HepG2 (cell line): ENCODE data around the gene PSMA7. TPM values are rescaled to one million over a fixed set of nuclear protein-coding genes. Genes with fewer than 3 reads are reported as not detected.

ENCODE experiments used
- ATAC-seq: fragments of 200-7000 bp; cut with Tn5 transposase; 3 replicates; pipeline ENCODE4 v1.9.1; 2020; ENCODE audit warnings: mild to moderate bottlenecking, moderate library complexity
- BruUV-seq: library from RNA; stranded (reverse); fragments of 400-500 nt; replicated peaks from 2 replicates; lab custom pipeline; 2021; lab: Mats Ljungman, UMichigan
- CTCF ChIA-PET: fragments of 300-600 bp; formaldehyde crosslinking; extraction: SDS; loops from one replicate; lab custom pipeline; 2021; ENCODE audit warnings: low total read pairs, inconsistent platforms, low intra/inter-chr PET ratio; lab: Yijun Ruan, JAX
- POLR2A ChIA-PET: fragments of 350-600 bp; sonication (Branson Sonifier 250); formaldehyde crosslinking; loops from one replicate; lab custom pipeline; 2020; ENCODE audit warnings: antibody characterized with exemption, inconsistent platforms; lab: Yijun Ruan, JAX
- DNase-seq: peaks from one replicate; pipeline ENCODE4 v3.0.0-alpha.2; 2015; ENCODE audit warnings: low spot score
- FAIRE-seq: peaks from 3 replicates; lab custom pipeline; 2011; peaks lifted over from hg19 to GRCh38; lab: Jason Lieb, UNC
- H2AFZ ChIP-seq: one replicate; pipeline ENCODE4 v1.6.1; 2011; ENCODE audit warnings: low read length, inconsistent platforms
- H3K27ac ChIP-seq: fragments of 300-600 bp; 3 replicates; pipeline ENCODE4 v1.8.0; 2011; ENCODE audit warnings: mixed run types, mild to moderate bottlenecking, mixed read lengths, low read length, inconsistent platforms; ENCODE audit not compliant: insufficient read depth; ENCODE audit errors: extremely low read length
- H3K27me3 ChIP-seq, 2 experiments: fragments of 200-600 bp in 1 of 2; 2 replicates in 1 of 2; 3 replicates in 1 of 2; pipeline versions ENCODE4 v1.6.0 to v1.8.0; 2011; ENCODE audit warnings: low read length in 2 of 2, mild to moderate bottlenecking in 2 of 2, moderate library complexity in 2 of 2, inconsistent platforms in 1 of 2; ENCODE audit not compliant: insufficient read depth in 2 of 2, control insufficient read depth in 1 of 2
- H3K36me3 ChIP-seq, 2 experiments: fragments of 200-600 bp in 1 of 2; replicated peaks in 1 of 2; 2 replicates in 1 of 2; 3 replicates in 1 of 2; pipeline versions ENCODE4 v1.5.1 to v1.8.0; 2011; ENCODE audit warnings: low read length in 2 of 2, inconsistent platforms in 1 of 2; ENCODE audit not compliant: insufficient read depth in 2 of 2, control insufficient read depth in 1 of 2
- H3K4me1 ChIP-seq: 2 replicates; pipeline ENCODE4 v1.5.1; 2012; ENCODE audit warnings: low read length, inconsistent platforms; ENCODE audit not compliant: insufficient read depth
- H3K4me2 ChIP-seq: 2 replicates; pipeline ENCODE4 v1.6.0; 2011; ENCODE audit warnings: low read depth, low read length, inconsistent platforms
- H3K4me3 ChIP-seq, 3 experiments: fragments of 200-600 bp in 1 of 3; sonication (generic), shearing (Covaris generic) in 1 of 3; replicated peaks in 1 of 3; 2 replicates each; pipeline ENCODE4 v1.5.1; 2011 to 2016; ENCODE audit warnings: low read length in 3 of 3, inconsistent platforms in 2 of 3, low read depth in 2 of 3, mild to moderate bottlenecking in 2 of 3, control low read depth in 1 of 3, mixed read lengths in 1 of 3; ENCODE audit not compliant: insufficient read depth in 1 of 3
- H3K79me2 ChIP-seq: one replicate; pipeline ENCODE4 v1.6.1; 2011; ENCODE audit warnings: low read length, inconsistent platforms; ENCODE audit not compliant: insufficient read depth
- H3K9ac ChIP-seq: 2 replicates; pipeline ENCODE4 v1.6.0; 2011; ENCODE audit warnings: mild to moderate bottlenecking, low read depth, low read length, inconsistent platforms; ENCODE audit not compliant: insufficient read depth
- H3K9me3 ChIP-seq: 2 replicates; pipeline ENCODE4 v1.5.1; 2012; ENCODE audit warnings: mild to moderate bottlenecking, low read length
- H4K20me1 ChIP-seq: 2 replicates; pipeline ENCODE4 v1.6.0; 2011; ENCODE audit warnings: inconsistent platforms, mild to moderate bottlenecking, low read length, moderate library complexity; ENCODE audit not compliant: insufficient read depth
- GATAD2A ChIP-seq: IDR thresholded peaks from 2 replicates; pipeline ENCODE4 v1.6.1; 2016
- HNF4G ChIP-seq, 2 experiments: sonication (generic) in 1 of 2; formaldehyde crosslinking in 1 of 2; IDR thresholded peaks; 2 replicates each; pipeline versions ENCODE4 v1.4.0 to v1.6.1; 2011 to 2020; ENCODE audit warnings: borderline replicate concordance in 2 of 2, low read depth in 2 of 2, mild to moderate bottlenecking in 2 of 2, low read length in 1 of 2, missing genetic modification reagents in 1 of 2, moderate library complexity in 1 of 2
- IKZF4 ChIP-seq: sonication (generic); formaldehyde crosslinking; IDR thresholded peaks from 2 replicates; pipeline ENCODE4 v1.5.1; 2020; ENCODE audit warnings: borderline replicate concordance, mild to moderate bottlenecking, low read depth, missing genetic modification reagents; ENCODE audit errors: not compliant biosample characterization
- MAFF ChIP-seq: IDR thresholded peaks from 2 replicates; pipeline ENCODE4 v1.6.1; 2011; ENCODE audit warnings: low read depth, low read length, improper control_type of control experiment
- MAFK ChIP-seq, 2 experiments: IDR thresholded peaks in 1 of 2; conservative IDR thresholded peaks in 1 of 2; 2 replicates each; pipeline ENCODE4 v1.6.1; 2011; ENCODE audit warnings: improper control_type of control experiment in 2 of 2, low read length in 2 of 2
- RELA ChIP-seq: sonication (generic); formaldehyde crosslinking; IDR thresholded peaks from 2 replicates; pipeline ENCODE4 v1.4.0; 2020; ENCODE audit warnings: missing genetic modification reagents
- ZNF10 ChIP-seq: sonication (generic); formaldehyde crosslinking; IDR thresholded peaks from 2 replicates; pipeline ENCODE4 v1.4.0; 2020; ENCODE audit warnings: mild to moderate bottlenecking, low read depth, missing genetic modification reagents, borderline replicate concordance
- ZNF235 ChIP-seq: sonication (generic); formaldehyde crosslinking; IDR thresholded peaks from 2 replicates; pipeline ENCODE4 v1.8.1; 2023; ENCODE audit warnings: mild to moderate bottlenecking, missing genetic modification reagents, borderline replicate concordance
- ZNF367 ChIP-seq: sonication (generic); formaldehyde crosslinking; IDR thresholded peaks from 2 replicates; pipeline ENCODE4 v1.4.0; 2020; ENCODE audit warnings: missing genetic modification reagents, borderline replicate concordance
- ZNF501 ChIP-seq: sonication (generic); formaldehyde crosslinking; IDR thresholded peaks from 2 replicates; pipeline ENCODE4 v1.5.1; 2020; ENCODE audit warnings: mild to moderate bottlenecking, moderate library complexity, missing genetic modification reagents
- ZNF773 ChIP-seq: sonication (generic); formaldehyde crosslinking; IDR thresholded peaks from 2 replicates; pipeline ENCODE4 v1.4.0; 2020; ENCODE audit warnings: missing genetic modification reagents, borderline replicate concordance
- WGBS: methylation state at CpG from one replicate; pipeline ENCODE4 v1.1.6; 2017; ENCODE audit warnings: low lambda C conversion rate; 5-methylcytosine and 5-hydroxymethylcytosine counted together
- in situ Hi-C: cut with HindIII; loops from 2 replicates; pipeline ENCODE4 v1.10.0; 2017; ENCODE audit warnings: low pct_unique_long_range_greater_than_20kb; ENCODE audit not compliant: extremely low pct_ligation_motif_present
- intact Hi-C: fragments of 100-400 bp; cut with micrococcal nuclease; formaldehyde crosslinking; loops from one replicate; pipeline ENCODE4 v1.10.0; 2022; ENCODE audit not compliant: unreplicated experiment
- polyA plus RNA-seq, 8 experiments: library from polyadenylated mRNA; depleted of rRNA in 3 of 8; stranded (reverse) in 7 of 8; unstranded in 1 of 8; fragments of >200 nt; fragmentation: Illumina TruSeq in 4 of 8; extraction: Trizol in 4 of 8; gene quantifications; 2 replicates each; pipeline versions ENCODE4 v1.2.1 to v1.2.3, GENCODE V29; 2011 to 2016; ENCODE audit warnings: low read depth in 4 of 8, missing spikeins in 1 of 8, mixed read lengths in 1 of 8; ENCODE audit not compliant: insufficient read depth in 1 of 8
- total RNA-seq, 5 experiments: library from RNA; depleted of rRNA; stranded (reverse); fragments of >200 nt; fragmentation: Illumina TruSeq; extraction: Trizol; gene quantifications; 2 replicates each; pipeline ENCODE4 v1.2.3, GENCODE V29; 2016; ENCODE audit warnings: low read depth in 1 of 5
- TF ChIP-seq, protein P1 (sequence below): sonication (generic); formaldehyde crosslinking; IDR thresholded peaks from 2 replicates; pipeline ENCODE4 v1.9.0; 2021; ENCODE audit warnings: missing genetic modification reagents, borderline replicate concordance
- TF ChIP-seq, protein P2 (sequence below): sonication (generic); formaldehyde crosslinking; IDR thresholded peaks from 2 replicates; pipeline ENCODE4 v1.8.1; 2022; ENCODE audit warnings: mild to moderate bottlenecking, missing genetic modification reagents
- TF ChIP-seq, protein P3 (sequence below): sonication (generic); formaldehyde crosslinking; IDR thresholded peaks from 2 replicates; pipeline ENCODE4 v1.5.0; 2020; ENCODE audit warnings: missing genetic modification reagents, mild to moderate bottlenecking, borderline replicate concordance
- TF ChIP-seq, protein P4 (sequence below): sonication (generic); formaldehyde crosslinking; IDR thresholded peaks from 2 replicates; pipeline ENCODE4 v1.4.0; 2020; ENCODE audit warnings: missing genetic modification reagents
- TF ChIP-seq, protein P5 (sequence below): sonication (generic); formaldehyde crosslinking; IDR thresholded peaks from 2 replicates; pipeline ENCODE4 v1.8.1; 2022; ENCODE audit warnings: low read depth, mild to moderate bottlenecking, missing genetic modification reagents

The PSMA7 gene
- total and polyA plus RNA-seq, 2 of the 13 experiments (the other 11 are each of a cell fraction or from before 2014, with no cell fraction given) = 531 to 631 TPM

DNA sequence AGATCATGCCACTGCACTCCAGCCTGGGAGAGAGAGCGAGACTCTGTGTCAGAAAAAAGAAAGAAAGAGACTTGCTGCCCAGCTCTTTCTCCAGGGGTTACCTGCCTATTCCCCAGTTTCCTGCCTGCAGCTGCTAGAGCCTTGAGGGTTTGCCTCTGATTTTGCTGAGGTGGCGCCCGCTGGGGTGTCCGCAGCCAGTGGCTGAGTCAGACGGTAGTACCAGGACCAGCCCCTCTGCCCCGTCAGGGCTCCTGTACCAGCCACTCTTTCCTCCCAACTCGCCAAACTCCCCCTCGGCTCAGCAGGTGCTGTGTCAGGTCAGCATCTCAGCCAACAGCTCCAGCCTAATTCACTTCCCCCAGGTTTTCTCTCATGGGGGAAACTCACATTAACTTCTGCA is 28.3 kb downstream of the PSMA7 start:
- no peaks in the 10 kb centered on the region for H3K79me2 ChIP-seq
- H3K4me3 ChIP-seq = no peak overlapping the region
- H3K36me3 ChIP-seq = no peaks in the 10 kb centered on the region
- no peak overlapping the region for H3K27ac ChIP-seq
- intact Hi-C loops = no loop called here
- DNase-seq (no peak), FAIRE-seq (no peak), ATAC-seq (no peak)
- no peak overlapping the region for H3K4me2 ChIP-seq
- no peak overlapping the region for H3K9ac ChIP-seq
- no peak overlapping the region for H2AFZ ChIP-seq
- peaks cover 11% of the 10 kb centered on the region for H3K9me3 ChIP-seq
- in situ Hi-C loops = no loop called here
- no TSS peak for BruUV-seq
- H3K27me3 ChIP-seq = peaks cover 8 to 47% of the 10 kb centered on the region in 2 experiments
- WGBS = 56% methylated on average over 8 of the region's 8 CpGs
- H4K20me1 ChIP-seq = no peaks in the 10 kb centered on the region
- peaks cover 42% of the 10 kb centered on the region for H3K4me1 ChIP-seq
- POLR2A ChIA-PET = interaction anchor here (9.9 kb wide), 1 partner anchor 47 kb away, joined by 260 read pairs; the partner anchor contains the start of gene TAF4
- CTCF ChIA-PET = no interaction called here
- TF ChIP-seq ZNF773 (CRISPR knock-in tag) (no peak), HNF4G (IDR thresholded peaks at IDR 0.05; ENCODE audit: borderline replicate concordance, low read depth, low read length) (no peak), HNF4G (CRISPR knock-in tag; IDR thresholded peaks at IDR 0.05; ENCODE audit: borderline replicate concordance, low read depth) (0 out of 2 replicates have a peak, but pooled peaks have one; percentile 35), GATAD2A (CRISPR knock-in tag) (no peak), ZNF501 (CRISPR knock-in tag) (no peak), MAFK (conservative IDR thresholded peaks at IDR 0.05 in 1 of 2, IDR thresholded peaks at IDR 0.05 in 1 of 2; ENCODE audit: low read length in 2 of 2) (peak; percentile 43 to 77), IKZF4 (CRISPR knock-in tag) (no peak), ZNF235 (CRISPR knock-in tag) (no peak), ZNF10 (CRISPR knock-in tag) (no peak), MAFF (peak; percentile 69), RELA (CRISPR knock-in tag) (no peak), ZNF367 (CRISPR knock-in tag) (no peak)
- TF ChIP-seq, protein P1, sequence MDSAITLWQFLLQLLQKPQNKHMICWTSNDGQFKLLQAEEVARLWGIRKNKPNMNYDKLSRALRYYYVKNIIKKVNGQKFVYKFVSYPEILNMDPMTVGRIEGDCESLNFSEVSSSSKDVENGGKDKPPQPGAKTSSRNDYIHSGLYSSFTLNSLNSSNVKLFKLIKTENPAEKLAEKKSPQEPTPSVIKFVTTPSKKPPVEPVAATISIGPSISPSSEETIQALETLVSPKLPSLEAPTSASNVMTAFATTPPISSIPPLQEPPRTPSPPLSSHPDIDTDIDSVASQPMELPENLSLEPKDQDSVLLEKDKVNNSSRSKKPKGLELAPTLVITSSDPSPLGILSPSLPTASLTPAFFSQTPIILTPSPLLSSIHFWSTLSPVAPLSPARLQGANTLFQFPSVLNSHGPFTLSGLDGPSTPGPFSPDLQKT = no peak
- TF ChIP-seq, protein P2, sequence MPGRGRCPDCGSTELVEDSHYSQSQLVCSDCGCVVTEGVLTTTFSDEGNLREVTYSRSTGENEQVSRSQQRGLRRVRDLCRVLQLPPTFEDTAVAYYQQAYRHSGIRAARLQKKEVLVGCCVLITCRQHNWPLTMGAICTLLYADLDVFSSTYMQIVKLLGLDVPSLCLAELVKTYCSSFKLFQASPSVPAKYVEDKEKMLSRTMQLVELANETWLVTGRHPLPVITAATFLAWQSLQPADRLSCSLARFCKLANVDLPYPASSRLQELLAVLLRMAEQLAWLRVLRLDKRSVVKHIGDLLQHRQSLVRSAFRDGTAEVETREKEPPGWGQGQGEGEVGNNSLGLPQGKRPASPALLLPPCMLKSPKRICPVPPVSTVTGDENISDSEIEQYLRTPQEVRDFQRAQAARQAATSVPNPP (CRISPR knock-in tag) = no peak
- TF ChIP-seq, protein P3, sequence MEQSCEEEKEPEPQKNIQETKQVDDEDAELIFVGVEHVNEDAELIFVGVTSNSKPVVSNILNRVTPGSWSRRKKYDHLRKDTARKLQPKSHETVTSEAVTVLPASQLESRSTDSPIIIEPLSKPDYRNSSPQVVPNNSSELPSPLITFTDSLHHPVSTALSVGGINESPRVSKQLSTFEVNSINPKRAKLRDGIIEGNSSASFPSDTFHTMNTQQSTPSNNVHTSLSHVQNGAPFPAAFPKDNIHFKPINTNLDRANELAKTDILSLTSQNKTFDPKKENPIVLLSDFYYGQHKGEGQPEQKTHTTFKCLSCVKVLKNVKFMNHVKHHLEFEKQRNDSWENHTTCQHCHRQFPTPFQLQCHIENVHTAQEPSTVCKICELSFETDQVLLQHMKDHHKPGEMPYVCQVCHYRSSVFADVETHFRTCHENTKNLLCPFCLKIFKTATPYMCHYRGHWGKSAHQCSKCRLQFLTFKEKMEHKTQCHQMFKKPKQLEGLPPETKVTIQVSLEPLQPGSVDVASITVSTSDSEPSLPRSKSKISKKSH (CRISPR knock-in tag) = no peak
- TF ChIP-seq, protein P4, sequence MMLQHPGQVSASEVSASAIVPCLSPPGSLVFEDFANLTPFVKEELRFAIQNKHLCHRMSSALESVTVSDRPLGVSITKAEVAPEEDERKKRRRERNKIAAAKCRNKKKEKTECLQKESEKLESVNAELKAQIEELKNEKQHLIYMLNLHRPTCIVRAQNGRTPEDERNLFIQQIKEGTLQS (CRISPR knock-in tag) = no peak
- TF ChIP-seq, protein P5, sequence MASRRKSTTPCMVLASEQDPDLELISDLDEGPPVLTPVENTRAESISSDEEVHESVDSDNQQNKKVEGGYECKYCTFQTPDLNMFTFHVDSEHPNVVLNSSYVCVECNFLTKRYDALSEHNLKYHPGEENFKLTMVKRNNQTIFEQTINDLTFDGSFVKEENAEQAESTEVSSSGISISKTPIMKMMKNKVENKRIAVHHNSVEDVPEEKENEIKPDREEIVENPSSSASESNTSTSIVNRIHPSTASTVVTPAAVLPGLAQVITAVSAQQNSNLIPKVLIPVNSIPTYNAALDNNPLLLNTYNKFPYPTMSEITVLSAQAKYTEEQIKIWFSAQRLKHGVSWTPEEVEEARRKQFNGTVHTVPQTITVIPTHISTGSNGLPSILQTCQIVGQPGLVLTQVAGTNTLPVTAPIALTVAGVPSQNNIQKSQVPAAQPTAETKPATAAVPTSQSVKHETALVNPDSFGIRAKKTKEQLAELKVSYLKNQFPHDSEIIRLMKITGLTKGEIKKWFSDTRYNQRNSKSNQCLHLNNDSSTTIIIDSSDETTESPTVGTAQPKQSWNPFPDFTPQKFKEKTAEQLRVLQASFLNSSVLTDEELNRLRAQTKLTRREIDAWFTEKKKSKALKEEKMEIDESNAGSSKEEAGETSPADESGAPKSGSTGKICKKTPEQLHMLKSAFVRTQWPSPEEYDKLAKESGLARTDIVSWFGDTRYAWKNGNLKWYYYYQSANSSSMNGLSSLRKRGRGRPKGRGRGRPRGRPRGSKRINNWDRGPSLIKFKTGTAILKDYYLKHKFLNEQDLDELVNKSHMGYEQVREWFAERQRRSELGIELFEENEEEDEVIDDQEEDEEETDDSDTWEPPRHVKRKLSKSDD (CRISPR knock-in tag) = no peak
